Heart left ventricle (tissue), 16 donors: Measurements from ENCODE around the gene ADAMTSL1. TPM values are rescaled to one million over a fixed set of nuclear protein-coding genes. Genes with fewer than 3 reads are reported as not detected.

Experiments
- ATAC-seq, 4 donors: fragments of 200-7000 bp; cut with Tn5 transposase; one replicate each; pipeline ENCODE4 v1.9.1; 2020 to 2022; ENCODE audit warnings: moderate library complexity in 4 of 4, mild to moderate bottlenecking in 3 of 4, moderate number of reproducible peaks in 1 of 4
- DNase-seq, 5 donors: peaks; one replicate each; pipeline ENCODE4 v3.0.0-alpha.2; 2020
- H3K27ac ChIP-seq, 12 donors: fragments of 200-600 bp; sonication (generic) in 4 of 12; one replicate each; pipeline versions ENCODE4 v1.5.0 to v1.8.0; 2016 to 2022; ENCODE audit warnings: mild to moderate bottlenecking in 2 of 12
- H3K27me3 ChIP-seq, 9 donors: fragments of 200-600 bp; sonication (generic) in 2 of 9; one replicate each; pipeline versions ENCODE4 v1.5.1 to v1.8.0; 2016 to 2022; ENCODE audit warnings: mild to moderate bottlenecking in 3 of 9
- H3K36me3 ChIP-seq, 9 donors: fragments of 200-600 bp; sonication (generic) in 2 of 9; one replicate each; pipeline versions ENCODE4 v1.5.0 to v1.8.0; 2018 to 2022; ENCODE audit warnings: mild to moderate bottlenecking in 2 of 9
- H3K4me1 ChIP-seq, 12 donors: fragments of 200-600 bp; sonication (generic) in 4 of 12; one replicate each; pipeline versions ENCODE4 v1.5.0 to v1.8.0; 2016 to 2022; ENCODE audit warnings: mild to moderate bottlenecking in 3 of 12
- H3K4me3 ChIP-seq, 12 donors: fragments of 200-600 bp; sonication (generic) in 4 of 12; one replicate each; pipeline versions ENCODE4 v1.5.0 to v1.8.0; 2017 to 2022; ENCODE audit warnings: mild to moderate bottlenecking in 9 of 12, moderate library complexity in 4 of 12
- H3K9me3 ChIP-seq, 12 donors: fragments of 200-600 bp; sonication (generic) in 4 of 12; one replicate each; pipeline versions ENCODE4 v1.5.0 to v1.8.0; 2016 to 2022; ENCODE audit warnings: mild to moderate bottlenecking in 1 of 12
- POLR2A ChIP-seq, 2 donors: fragments of 450-650 bp; IDR thresholded peaks; one replicate each; pipeline ENCODE4 v1.6.1; 2017; ENCODE audit warnings: antibody characterized with exemption in 2 of 2, mild to moderate bottlenecking in 2 of 2, moderate library complexity in 2 of 2
- WGBS, 4 donors: extraction: QIAGEN DNeasy Blood & Tissue Kit in 2 of 4; methylation state at CpG; one replicate each; pipeline versions ENCODE4 v1.1.5 to v1.1.7; 2013 to 2018; 5-methylcytosine and 5-hydroxymethylcytosine counted together
- intact Hi-C, 10 donors: fragments of 100-400 bp; cut with DNase I; formaldehyde crosslinking; loops; one replicate each; pipeline versions ENCODE4 v1.11.1 to v1.14.2; 2022
- polyA plus RNA-seq, 2 donors: library from polyadenylated mRNA; stranded (reverse); fragments of 200-250 nt; gene quantifications; one replicate each; pipeline ENCODE4 v1.2.3, GENCODE V29; 2013
- total RNA-seq, 9 donors: library from RNA; depleted of rRNA in 2 of 9; stranded (reverse); fragments of >200 nt in 2 of 9; fragmentation: NEBNext Ultra II Directional in 3 of 9; extraction: Animal tissue kit (Norgen Biotek cat#: 25700) in 3 of 9; gene quantifications; one replicate each; pipeline versions ENCODE4 v1.1.0 to v1.2.4, GENCODE V29; 2016 to 2023
- TF ChIP-seq, protein P1 (sequence below), 12 donors: fragments of 200-600 bp; sonication (generic) in 4 of 12; IDR thresholded peaks; one replicate each; pipeline versions ENCODE4 v1.5.0 to v1.8.0; 2018 to 2022; ENCODE audit warnings: antibody characterized with exemption in 12 of 12, mild to moderate bottlenecking in 5 of 12
- donor health status: ischemic (EF 13 %, LVEDD 7.1; RV severe dilation, severe dysfunction).
- donor health status: healthy with polysubstance abuse.
- donor health status: DM: no; HTN: yes; CAD: no.
- donor health status: DM: no; HTN: no; CAD: no.
- donor health status: ischemic (EF 25% LVEDD 6.9; RV normal size, moderate dysfunction).
- donor health status: ischemic (EF 25% LVEDD 5.7; RV mildly dilated, moderate dysfunction).
- donor health status: healthy.
- donor health status: DM: yes; HTN: yes; CAD: no.
- donor health status: ischemic (EF 35%, LVEDD 5.7; RV mildly dilated, moderate dysfunction).
- donor health status: nonischemic (EF 11% LVEDD 7.7; RV severe dilation, severe dysfunction).
- donor health status: DM: yes; HTN: yes; CAD: no.
- donor health status: PGD.
- donor health status: ischemic (EF 29% LVEDD 5.4; RV normal size, mild dysfunction).
- donor health status: nonischemic (EF 23%, LVEDD 6.1; RV moderate dilation, normal function).

ADAMTSL1 gene
- total and polyA plus RNA-seq, 11 donors, result 0.46 to 4.7 (median 1.1) TPM

DNA sequence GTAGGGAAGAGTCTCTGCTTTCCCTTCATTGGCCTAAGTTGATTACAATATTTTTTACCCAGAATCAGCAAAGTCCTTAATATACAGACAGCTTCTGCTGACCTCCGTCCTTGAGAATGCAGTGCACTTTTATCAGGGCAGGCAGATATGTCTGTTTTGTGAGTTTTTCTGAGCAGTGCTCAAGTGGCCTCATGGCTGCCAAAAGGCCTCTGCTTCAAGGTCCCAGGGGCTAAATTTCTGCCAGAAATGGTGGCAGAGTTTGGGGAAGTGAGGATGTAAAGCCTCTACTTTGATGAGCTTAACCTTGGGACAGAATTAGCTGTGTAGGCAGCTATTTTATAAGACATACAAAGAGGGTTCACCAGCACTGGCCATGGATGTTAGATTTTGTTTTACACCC lies 275.8 kb downstream of the ADAMTSL1 start:
- DNase-seq (no peak), ATAC-seq (no peak)
- WGBS, 4 donors, result 64 to 100% (median 86%) methylated on average over 1 of the region's 1 CpG
- H3K4me3 ChIP-seq, result no peak overlapping the region
- intact Hi-C loops, result no loop called here
- TF ChIP-seq, protein P1, sequence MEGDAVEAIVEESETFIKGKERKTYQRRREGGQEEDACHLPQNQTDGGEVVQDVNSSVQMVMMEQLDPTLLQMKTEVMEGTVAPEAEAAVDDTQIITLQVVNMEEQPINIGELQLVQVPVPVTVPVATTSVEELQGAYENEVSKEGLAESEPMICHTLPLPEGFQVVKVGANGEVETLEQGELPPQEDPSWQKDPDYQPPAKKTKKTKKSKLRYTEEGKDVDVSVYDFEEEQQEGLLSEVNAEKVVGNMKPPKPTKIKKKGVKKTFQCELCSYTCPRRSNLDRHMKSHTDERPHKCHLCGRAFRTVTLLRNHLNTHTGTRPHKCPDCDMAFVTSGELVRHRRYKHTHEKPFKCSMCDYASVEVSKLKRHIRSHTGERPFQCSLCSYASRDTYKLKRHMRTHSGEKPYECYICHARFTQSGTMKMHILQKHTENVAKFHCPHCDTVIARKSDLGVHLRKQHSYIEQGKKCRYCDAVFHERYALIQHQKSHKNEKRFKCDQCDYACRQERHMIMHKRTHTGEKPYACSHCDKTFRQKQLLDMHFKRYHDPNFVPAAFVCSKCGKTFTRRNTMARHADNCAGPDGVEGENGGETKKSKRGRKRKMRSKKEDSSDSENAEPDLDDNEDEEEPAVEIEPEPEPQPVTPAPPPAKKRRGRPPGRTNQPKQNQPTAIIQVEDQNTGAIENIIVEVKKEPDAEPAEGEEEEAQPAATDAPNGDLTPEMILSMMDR (IDR thresholded peaks at IDR 0.05), result no peak
- TF ChIP-seq POLR2A (IDR thresholded peaks at IDR 0.05), result no peak
- peaks cover 0 to 13% (median 0%) of the 10 kb centered on the region in 12 donors for H3K4me1 ChIP-seq
- H3K36me3 ChIP-seq, result peaks cover 0 to 3% (median 0%) of the 10 kb centered on the region in 9 donors
- H3K27ac ChIP-seq, result no peak overlapping the region
- no peaks in the 10 kb centered on the region for H3K9me3 ChIP-seq
- no peaks in the 10 kb centered on the region for H3K27me3 ChIP-seq

DNA sequence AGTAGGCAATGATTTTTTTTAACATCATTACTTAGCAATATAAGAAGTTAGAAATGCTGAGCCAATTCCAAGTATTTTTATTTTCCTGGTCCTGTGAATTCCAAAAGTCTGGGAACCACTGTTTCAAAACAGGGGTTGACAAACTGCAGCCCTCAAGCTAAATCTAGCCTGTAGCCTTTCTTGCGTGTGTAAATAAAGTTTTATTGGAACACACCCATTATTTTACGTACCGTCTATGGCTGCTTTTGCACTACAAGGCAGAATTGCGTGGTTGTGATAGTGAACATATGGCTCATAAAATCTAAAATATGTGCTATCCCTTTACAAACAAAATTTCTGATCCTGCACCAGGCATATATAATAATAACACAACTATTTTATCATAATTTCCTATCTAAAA lies 280.0 kb downstream of the ADAMTSL1 start:
- no peak overlapping the region for H3K27ac ChIP-seq
- TF ChIP-seq POLR2A (IDR thresholded peaks at IDR 0.05), result no peak
- TF ChIP-seq, protein P1 (IDR thresholded peaks at IDR 0.05), result no peak
- no peak overlapping the region for H3K4me3 ChIP-seq
- peaks cover 0 to 3% (median 0%) of the 10 kb centered on the region in 12 donors for H3K4me1 ChIP-seq
- ATAC-seq, result no peak
- 97 to 99% (median 98%) methylated on average over 4 of the region's 4 CpGs for WGBS, 4 donors
- H3K27me3 ChIP-seq, result no peaks in the 10 kb centered on the region
- intact Hi-C loops, result no loop called here
- DNase-seq, result no peak
- H3K9me3 ChIP-seq, result no peaks in the 10 kb centered on the region
- peaks cover 0 to 3% (median 0%) of the 10 kb centered on the region in 9 donors for H3K36me3 ChIP-seq

DNA sequence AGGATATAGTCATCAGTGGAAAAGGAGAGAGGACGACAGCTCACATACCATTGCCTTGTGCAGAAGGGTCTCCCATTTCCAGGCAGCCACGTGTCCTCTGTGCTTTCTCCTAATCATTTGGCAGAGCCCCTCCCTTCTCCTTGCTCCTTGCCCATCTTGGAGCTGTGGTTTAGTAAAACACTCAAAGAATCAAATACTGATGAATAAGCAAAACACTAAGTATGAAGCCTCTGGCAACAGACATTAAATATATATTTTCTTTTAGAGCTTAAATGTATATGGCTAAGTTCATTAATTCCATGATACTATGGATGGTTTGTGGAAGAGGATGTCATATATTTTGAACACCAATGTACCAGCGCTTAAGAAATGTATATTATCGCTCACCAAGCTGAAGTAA lies 280.6 kb downstream of the ADAMTSL1 start:
- WGBS, 4 donors, result 90 to 95% (median 92%) methylated on average over 4 of the region's 4 CpGs
- no peak overlapping the region for H3K27ac ChIP-seq
- H3K36me3 ChIP-seq, result peaks cover 0 to 3% (median 0%) of the 10 kb centered on the region in 9 donors
- no peaks in the 10 kb centered on the region for H3K27me3 ChIP-seq
- intact Hi-C loops, result no loop called here
- no peak for TF ChIP-seq POLR2A (IDR thresholded peaks at IDR 0.05)
- TF ChIP-seq, protein P1 (IDR thresholded peaks at IDR 0.05), result no peak
- DNase-seq (no peak), ATAC-seq (no peak)
- peaks cover 0 to 3% (median 0%) of the 10 kb centered on the region in 12 donors for H3K4me1 ChIP-seq
- no peaks in the 10 kb centered on the region for H3K9me3 ChIP-seq
- H3K4me3 ChIP-seq, result no peak overlapping the region

DNA sequence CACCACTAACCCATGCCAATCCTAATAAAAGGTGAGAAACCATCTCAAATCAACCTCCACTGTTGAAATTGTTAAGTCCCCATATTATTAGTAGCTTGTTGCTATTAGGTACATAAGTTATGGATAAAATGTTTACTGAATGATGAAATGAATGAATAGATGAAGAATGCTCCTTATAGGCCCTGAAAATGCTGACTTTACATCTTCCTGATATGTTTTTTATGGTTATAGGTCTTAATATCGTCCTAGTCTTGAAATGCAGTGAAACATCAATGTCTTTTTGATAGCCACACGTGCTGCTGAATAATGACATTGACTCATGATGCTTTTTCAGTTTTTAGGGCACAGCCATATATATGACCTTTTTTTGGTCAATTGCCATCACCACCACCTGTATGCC lies 281.3 kb downstream of the ADAMTSL1 start:
- Histone ChIP-seq H3K4me1 (peaks cover 0 to 3% (median 0%) of the 10 kb centered on the region in 12 donors), H3K9me3 (no peaks in the 10 kb centered on the region), H3K4me3 (no peak overlapping the region), H3K27me3 (no peaks in the 10 kb centered on the region), H3K36me3 (peaks cover 0 to 3% (median 0%) of the 10 kb centered on the region in 9 donors), H3K27ac (no peak overlapping the region)
- TF ChIP-seq, protein P1 (IDR thresholded peaks at IDR 0.05), result no peak
- TF ChIP-seq POLR2A (IDR thresholded peaks at IDR 0.05), result no peak
- ATAC-seq (no peak), DNase-seq (no peak)
- intact Hi-C loops, result no loop called here
- 95 to 97% (median 96%) methylated on average over 2 of the region's 2 CpGs for WGBS, 4 donors
